Measurements from ENCODE around the gene ETFBKMT. TPM values are rescaled to one million over a fixed set of nuclear protein-coding genes. Genes with fewer than 3 reads are reported as not detected.

Gene ETFBKMT
- total RNA-seq, 1 donor from 2014 or later = 0.62 TPM

GRCh38 chr12:31634620-31635019 lies 24.9 kb upstream of the ETFBKMT start:
- Mint-ChIP-seq H3K36me3 (ENCODE audit: low read depth) (no peaks in the 10 kb centered on the region), H3K27ac (no peak overlapping the region), H3K9me3 (no peaks in the 10 kb centered on the region), H3K27me3 (ENCODE audit: insufficient read depth) (peaks cover 4% of the 10 kb centered on the region), H3K4me1 (ENCODE audit: low read depth) (no peaks in the 10 kb centered on the region), H3K4me3 (no peak overlapping the region)
- intact Hi-C loops (cut with micrococcal nuclease) = no loop called here
- no peak for DNase-seq (ENCODE audit: low spot score)

- H3K4me1 Mint-ChIP-seq (ENCODE audit: low read depth) = no peaks in the 10 kb centered on the region
- intact Hi-C loops (cut with micrococcal nuclease) = no loop called here
- peaks cover 1% of the 10 kb centered on the region for H3K27me3 Mint-ChIP-seq (ENCODE audit: insufficient read depth)
- no peaks in the 10 kb centered on the region for H3K36me3 Mint-ChIP-seq (ENCODE audit: low read depth)
- no peak overlapping the region for H3K4me3 Mint-ChIP-seq
- H3K27ac Mint-ChIP-seq = no peak overlapping the region
- no peaks in the 10 kb centered on the region for H3K9me3 Mint-ChIP-seq
- no peak for DNase-seq (ENCODE audit: low spot score)
Observed at GRCh38 chr12:31641509-31642090, 17.9 kb upstream of the ETFBKMT start.

- no peaks in the 10 kb centered on the region for H3K4me1 Mint-ChIP-seq (ENCODE audit: low read depth)
- H3K4me3 Mint-ChIP-seq = no peak overlapping the region
- intact Hi-C loops (cut with micrococcal nuclease) = no loop called here
Observed at GRCh38 chr12:31644536-31644935, 15.0 kb upstream of the ETFBKMT start.

DNA sequence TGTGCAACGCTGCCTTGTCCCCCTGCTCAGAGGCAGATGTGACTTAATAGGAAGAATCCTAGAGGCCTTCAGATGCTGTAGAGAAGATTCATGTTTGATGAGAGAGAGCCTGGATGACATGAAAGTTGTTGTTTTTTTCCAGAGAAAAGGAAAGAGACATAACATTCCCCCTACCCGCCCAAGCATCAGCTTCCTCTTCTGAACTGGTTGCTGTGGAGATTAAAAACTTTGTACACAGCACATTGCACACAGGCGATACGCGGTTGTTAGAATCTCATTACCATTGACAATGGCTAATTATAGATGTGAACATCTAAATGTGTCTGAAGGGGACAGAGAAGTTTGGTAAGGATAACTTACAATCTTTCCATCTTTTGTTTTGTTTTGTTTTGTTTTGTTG lies 13.6 kb upstream of the ETFBKMT start:
- no peak overlapping the region for H3K4me3 Mint-ChIP-seq
- H3K27ac Mint-ChIP-seq = no peak overlapping the region
- no peaks in the 10 kb centered on the region for H3K36me3 Mint-ChIP-seq (ENCODE audit: low read depth)
- intact Hi-C loops (cut with micrococcal nuclease) = no loop called here
- H3K9me3 Mint-ChIP-seq = no peaks in the 10 kb centered on the region
- H3K27me3 Mint-ChIP-seq (ENCODE audit: insufficient read depth) = peaks cover 2% of the 10 kb centered on the region
- DNase-seq (ENCODE audit: low spot score) = no peak
- H3K4me1 Mint-ChIP-seq (ENCODE audit: low read depth) = no peaks in the 10 kb centered on the region

More at GRCh38 chr12:31644536-31644935, 15.0 kb upstream of the ETFBKMT start:
- Mint-ChIP-seq H3K9me3 (no peaks in the 10 kb centered on the region), H3K27me3 (ENCODE audit: insufficient read depth) (peaks cover 4% of the 10 kb centered on the region), H3K27ac (no peak overlapping the region), H3K36me3 (ENCODE audit: low read depth) (no peaks in the 10 kb centered on the region)
- no peak for DNase-seq (ENCODE audit: low spot score)

- intact Hi-C loops (cut with micrococcal nuclease) = no loop called here
- Mint-ChIP-seq H3K4me1 (ENCODE audit: low read depth) (no peaks in the 10 kb centered on the region), H3K27ac (no peak overlapping the region), H3K36me3 (ENCODE audit: low read depth) (no peaks in the 10 kb centered on the region), H3K9me3 (no peaks in the 10 kb centered on the region), H3K4me3 (no peak overlapping the region), H3K27me3 (ENCODE audit: insufficient read depth) (peaks cover 2% of the 10 kb centered on the region)
- DNase-seq (ENCODE audit: low spot score) = no peak
Observed at GRCh38 chr12:31647086-31647491, 12.4 kb upstream of the ETFBKMT start.

GRCh38 chr12:31650918-31651317 lies 8.6 kb upstream of the ETFBKMT start:
- Mint-ChIP-seq H3K4me1 (ENCODE audit: low read depth) (peaks cover 13% of the 10 kb centered on the region), H3K36me3 (ENCODE audit: low read depth) (no peaks in the 10 kb centered on the region), H3K27me3 (ENCODE audit: insufficient read depth) (peaks cover 2% of the 10 kb centered on the region), H3K27ac (no peak overlapping the region), H3K9me3 (no peaks in the 10 kb centered on the region), H3K4me3 (no peak overlapping the region)
- DNase-seq (ENCODE audit: low spot score) = no peak
- intact Hi-C loops (cut with micrococcal nuclease) = loop anchor here (10.0 kb wide), 1 partner anchor 576 kb away; the partner anchor contains the start of gene DDX11

- peaks cover 13% of the 10 kb centered on the region for H3K4me1 Mint-ChIP-seq (ENCODE audit: low read depth)
- no peaks in the 10 kb centered on the region for H3K9me3 Mint-ChIP-seq
- H3K36me3 Mint-ChIP-seq (ENCODE audit: low read depth) = no peaks in the 10 kb centered on the region
- H3K4me3 Mint-ChIP-seq = no peak overlapping the region
- intact Hi-C loops (cut with micrococcal nuclease) = loop anchor here (10.0 kb wide), 1 partner anchor 577 kb away; the partner anchor contains the start of gene DDX11
- no peak overlapping the region for H3K27ac Mint-ChIP-seq
- no peak for DNase-seq (ENCODE audit: low spot score)
- peaks cover under 1% of the 10 kb centered on the region for H3K27me3 Mint-ChIP-seq (ENCODE audit: insufficient read depth)
Observed at GRCh38 chr12:31651893-31652521, 7.5 kb upstream of the ETFBKMT start.

- Mint-ChIP-seq H3K4me1 (ENCODE audit: low read depth) (peaks cover 19% of the 10 kb centered on the region), H3K36me3 (ENCODE audit: low read depth) (no peaks in the 10 kb centered on the region), H3K27ac (no peak overlapping the region), H3K27me3 (ENCODE audit: insufficient read depth) (no peaks in the 10 kb centered on the region), H3K9me3 (no peaks in the 10 kb centered on the region), H3K4me3 (no peak overlapping the region)
- intact Hi-C loops (cut with micrococcal nuclease) = loop anchor here (5.0 to 10.0 kb wide), 2 partner anchors 580 to 947 kb away; partner anchors contain the start of gene DDX11
- no peak for DNase-seq (ENCODE audit: low spot score)
Observed at GRCh38 chr12:31655208-31655607, 4.3 kb upstream of the ETFBKMT start.

DNA sequence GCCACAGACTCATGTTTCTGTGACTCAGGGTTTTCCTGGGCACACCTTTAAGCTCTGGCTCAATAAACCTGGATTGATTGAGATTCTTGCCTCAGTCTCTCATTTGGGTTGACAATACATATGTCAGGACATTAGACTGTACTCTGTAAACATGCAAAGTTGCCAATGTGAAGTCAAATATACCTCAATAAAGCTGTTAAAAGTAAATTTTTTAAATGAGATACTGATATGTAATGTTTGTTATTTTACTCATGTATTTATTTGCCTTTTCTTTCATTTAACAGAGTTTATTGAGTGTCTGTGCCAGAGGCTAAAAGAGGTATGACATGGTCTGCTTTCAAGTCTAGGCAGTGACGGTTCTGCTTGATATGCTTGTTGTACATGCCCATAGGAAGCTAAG lies 3.7 kb upstream of the ETFBKMT start:
- Mint-ChIP-seq H3K9me3 (no peaks in the 10 kb centered on the region), H3K27me3 (ENCODE audit: insufficient read depth) (no peaks in the 10 kb centered on the region), H3K36me3 (ENCODE audit: low read depth) (no peaks in the 10 kb centered on the region), H3K27ac (no peak overlapping the region), H3K4me3 (no peak overlapping the region), H3K4me1 (ENCODE audit: low read depth) (peaks cover 19% of the 10 kb centered on the region)
- no peak for DNase-seq (ENCODE audit: low spot score)
- intact Hi-C loops (cut with micrococcal nuclease) = loop anchor here (5.0 to 10.0 kb wide), 2 partner anchors 581 to 947 kb away; partner anchors contain the start of gene DDX11

DNA sequence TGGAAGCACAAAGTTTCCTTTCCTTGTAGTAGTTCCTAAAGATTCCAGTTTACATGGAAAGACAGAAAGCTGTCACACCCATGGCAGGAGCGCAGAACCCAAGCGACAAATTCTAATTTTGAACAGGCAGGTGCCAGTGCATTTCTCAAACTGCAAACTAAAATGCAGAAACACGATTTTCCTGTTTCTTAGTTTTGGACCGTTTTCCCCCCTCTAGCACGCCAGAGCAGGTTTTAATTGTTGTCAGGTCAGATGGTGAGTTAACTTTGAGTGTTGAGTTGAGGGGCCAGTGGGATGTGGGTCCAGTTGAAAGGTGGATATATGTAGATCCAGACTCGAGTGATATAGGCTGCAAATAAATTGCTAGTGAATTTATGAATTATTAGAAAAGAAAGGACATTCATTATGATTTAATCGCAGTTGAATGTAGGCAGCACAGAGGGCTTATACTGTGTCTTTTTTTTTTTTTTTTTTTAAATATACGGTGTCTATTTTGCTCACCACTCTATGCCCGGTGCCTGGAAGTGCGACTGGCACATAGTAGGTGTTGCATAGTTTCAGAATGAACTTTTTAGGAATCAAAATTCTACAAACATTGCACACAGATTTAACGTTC lies 909 bp upstream of the ETFBKMT start:
- Mint-ChIP-seq H3K4me1 (ENCODE audit: low read depth) (peaks cover 11% of the 10 kb centered on the region), H3K9me3 (no peaks in the 10 kb centered on the region), H3K27ac (peak overlapping the region; percentile 97), H3K27me3 (ENCODE audit: insufficient read depth) (no peaks in the 10 kb centered on the region), H3K36me3 (ENCODE audit: low read depth) (no peaks in the 10 kb centered on the region), H3K4me3 (peak overlapping the region; percentile 94)
- DNase-seq (ENCODE audit: low spot score) = no peak
- intact Hi-C loops (cut with micrococcal nuclease) = loop anchor here (1.0 to 10.0 kb wide), 12 partner anchors 71 to 1097 kb away; partner anchors contain the start of genes AMN1, BICD1, DDX11 and DNM1L

DNA sequence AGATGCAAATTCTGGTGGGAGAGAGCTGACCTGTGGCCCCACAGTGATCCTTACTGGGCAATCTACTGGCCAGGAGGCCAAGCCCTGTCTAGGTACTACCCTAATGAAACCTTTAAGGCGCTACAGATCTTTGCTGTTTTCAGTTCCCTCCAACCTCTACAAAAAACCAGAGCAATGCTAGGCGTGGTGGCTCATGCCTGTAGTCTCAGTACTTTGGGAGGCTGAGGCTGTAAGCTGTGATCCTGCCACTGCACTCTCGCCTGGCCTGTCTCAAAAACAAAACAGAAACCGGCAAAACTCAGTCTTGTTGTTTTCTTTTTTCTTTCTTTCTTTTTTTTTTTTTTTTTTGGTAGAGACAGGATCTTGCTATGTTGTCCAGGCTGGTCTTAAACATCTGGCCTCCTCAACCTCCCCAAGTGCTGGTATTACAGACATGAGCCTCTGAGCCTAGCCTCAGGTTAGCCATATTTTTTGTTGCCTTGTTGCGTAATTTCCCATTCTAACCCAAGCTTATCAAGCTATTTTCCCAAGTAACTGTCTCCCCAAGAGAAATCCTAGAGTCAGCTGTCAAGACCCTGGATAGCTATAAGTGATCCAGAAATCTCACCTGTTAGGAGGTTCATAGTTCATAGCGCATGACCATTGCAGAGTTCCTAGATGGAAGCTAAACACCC lies 2.8 kb downstream of the ETFBKMT start:
- peaks cover 11% of the 10 kb centered on the region for H3K4me1 Mint-ChIP-seq (ENCODE audit: low read depth)
- no peak for DNase-seq (ENCODE audit: low spot score)
- no peak overlapping the region for H3K27ac Mint-ChIP-seq
- intact Hi-C loops (cut with micrococcal nuclease) = no loop called here
- no peaks in the 10 kb centered on the region for H3K27me3 Mint-ChIP-seq (ENCODE audit: insufficient read depth)
- H3K4me3 Mint-ChIP-seq = no peak overlapping the region
- H3K9me3 Mint-ChIP-seq = peaks cover 5% of the 10 kb centered on the region
- H3K36me3 Mint-ChIP-seq (ENCODE audit: low read depth) = no peaks in the 10 kb centered on the region

- DNase-seq (ENCODE audit: low spot score) = no peak
- H3K4me1 Mint-ChIP-seq (ENCODE audit: low read depth) = peaks cover 7% of the 10 kb centered on the region
- no peaks in the 10 kb centered on the region for H3K36me3 Mint-ChIP-seq (ENCODE audit: low read depth)
- peaks cover 5% of the 10 kb centered on the region for H3K9me3 Mint-ChIP-seq
- H3K4me3 Mint-ChIP-seq = no peak overlapping the region
- H3K27ac Mint-ChIP-seq = no peak overlapping the region
- H3K27me3 Mint-ChIP-seq (ENCODE audit: insufficient read depth) = no peaks in the 10 kb centered on the region
- intact Hi-C loops (cut with micrococcal nuclease) = no loop called here
Observed at GRCh38 chr12:31663576-31663975, 4.1 kb downstream of the ETFBKMT start.

- H3K4me3 Mint-ChIP-seq = no peak overlapping the region
- H3K27me3 Mint-ChIP-seq (ENCODE audit: insufficient read depth) = no peaks in the 10 kb centered on the region
- no peaks in the 10 kb centered on the region for H3K36me3 Mint-ChIP-seq (ENCODE audit: low read depth)
- no peak overlapping the region for H3K27ac Mint-ChIP-seq
- peaks cover 10% of the 10 kb centered on the region for H3K9me3 Mint-ChIP-seq
- no peak for DNase-seq (ENCODE audit: low spot score)
- H3K4me1 Mint-ChIP-seq (ENCODE audit: low read depth) = peaks cover 5% of the 10 kb centered on the region
- intact Hi-C loops (cut with micrococcal nuclease) = no loop called here
Observed at GRCh38 chr12:31664038-31664437, 4.5 kb downstream of the ETFBKMT start.

Data from activated T-helper 1 cell treated with anti-CD3 and anti-CD28 coated beads, Interleukin-12 subunit alpha, Interleukin-12 subunit beta, Interleukin-2, Interleukin-4 antibody, amounts not matched to agents 30 ng/mL and 10 ng/mL and 1 ng/mL, durations not matched to agents 14 hours and 24 hours and 36 hours (primary cell).